ENCODE results near the gene EME1.
"Not testable (repeated sequence)": the region's sequence is repeated elsewhere in the genome, so short reads cannot be mapped to it uniquely, and the experiment has no call there.

Gene EME1, protein sequence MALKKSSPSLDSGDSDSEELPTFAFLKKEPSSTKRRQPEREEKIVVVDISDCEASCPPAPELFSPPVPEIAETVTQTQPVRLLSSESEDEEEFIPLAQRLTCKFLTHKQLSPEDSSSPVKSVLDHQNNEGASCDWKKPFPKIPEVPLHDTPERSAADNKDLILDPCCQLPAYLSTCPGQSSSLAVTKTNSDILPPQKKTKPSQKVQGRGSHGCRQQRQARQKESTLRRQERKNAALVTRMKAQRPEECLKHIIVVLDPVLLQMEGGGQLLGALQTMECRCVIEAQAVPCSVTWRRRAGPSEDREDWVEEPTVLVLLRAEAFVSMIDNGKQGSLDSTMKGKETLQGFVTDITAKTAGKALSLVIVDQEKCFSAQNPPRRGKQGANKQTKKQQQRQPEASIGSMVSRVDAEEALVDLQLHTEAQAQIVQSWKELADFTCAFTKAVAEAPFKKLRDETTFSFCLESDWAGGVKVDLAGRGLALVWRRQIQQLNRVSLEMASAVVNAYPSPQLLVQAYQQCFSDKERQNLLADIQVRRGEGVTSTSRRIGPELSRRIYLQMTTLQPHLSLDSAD

DNA sequence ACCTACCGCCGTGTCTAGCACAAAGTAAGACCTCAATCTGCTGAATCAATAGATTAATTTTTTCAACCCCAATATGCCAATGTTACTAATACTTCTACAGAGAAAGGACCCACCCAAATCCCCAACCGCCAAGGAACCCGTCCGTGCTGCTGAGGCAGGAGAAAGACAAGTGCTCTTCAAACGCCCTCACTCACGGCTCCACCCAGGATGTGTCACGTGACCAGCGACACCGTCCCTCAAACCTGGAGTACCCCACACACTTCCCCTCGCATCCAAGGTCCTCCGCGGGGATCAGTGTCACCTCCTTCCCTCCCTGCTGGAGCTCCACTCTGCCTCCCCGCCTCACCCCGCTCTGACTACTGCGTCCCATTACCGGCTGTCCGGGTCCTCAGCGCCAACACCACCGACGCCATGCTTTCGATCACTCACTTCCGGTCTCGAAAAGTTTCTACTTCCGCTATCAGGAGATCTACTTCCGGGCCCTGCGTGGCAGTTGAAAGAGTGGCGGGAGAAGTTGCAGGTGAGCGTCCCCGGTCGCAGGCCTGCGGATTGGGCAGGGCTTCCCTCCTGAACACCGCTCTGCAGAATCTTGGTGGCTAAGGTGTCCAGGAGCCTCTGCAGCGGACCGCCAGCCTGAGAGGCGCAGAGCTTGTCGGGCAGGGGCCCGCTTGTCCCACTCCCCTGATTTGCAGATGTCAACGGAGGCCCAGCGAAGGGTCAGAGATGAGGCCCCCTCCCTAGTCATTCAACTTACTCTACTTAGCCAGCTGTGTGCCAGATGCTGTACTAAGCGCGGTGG lies at the start of gene EME1, which contains the start of gene MRPL27:
EME1 (plus strand) TSS at position 472 of the 799 bp plus-strand sequence. CDS start 1,980 bp downstream, outside the sequence.
MRPL27 (minus strand) TSS at position 427 of the 799 bp plus-strand sequence; CDS start at position 413, 14 bp downstream.
- peak; percentile 55 for DNase-seq (ENCODE audit: low read depth)

DNA sequence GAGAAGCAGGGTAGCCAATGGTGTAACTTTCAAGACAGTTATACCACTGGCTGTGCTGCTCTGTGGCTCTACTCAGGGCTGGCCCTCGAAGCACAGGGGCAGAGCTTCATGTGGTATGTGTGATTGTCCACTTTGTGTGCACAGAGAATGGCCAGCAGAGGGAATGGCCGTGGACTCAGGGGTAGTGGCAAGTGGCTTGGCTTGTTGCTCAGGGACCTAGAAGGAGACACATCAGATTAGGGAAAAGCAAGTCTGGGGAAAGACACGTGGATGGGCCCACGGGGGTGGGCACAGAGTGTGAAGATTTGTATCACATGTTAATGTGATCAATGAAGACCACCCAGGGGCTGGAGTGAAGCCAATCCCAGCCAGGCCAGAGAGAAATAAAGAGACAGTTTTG lies 47.1 kb upstream of the EME1 start:
- no peak for DNase-seq (ENCODE audit: low read depth)

DNA sequence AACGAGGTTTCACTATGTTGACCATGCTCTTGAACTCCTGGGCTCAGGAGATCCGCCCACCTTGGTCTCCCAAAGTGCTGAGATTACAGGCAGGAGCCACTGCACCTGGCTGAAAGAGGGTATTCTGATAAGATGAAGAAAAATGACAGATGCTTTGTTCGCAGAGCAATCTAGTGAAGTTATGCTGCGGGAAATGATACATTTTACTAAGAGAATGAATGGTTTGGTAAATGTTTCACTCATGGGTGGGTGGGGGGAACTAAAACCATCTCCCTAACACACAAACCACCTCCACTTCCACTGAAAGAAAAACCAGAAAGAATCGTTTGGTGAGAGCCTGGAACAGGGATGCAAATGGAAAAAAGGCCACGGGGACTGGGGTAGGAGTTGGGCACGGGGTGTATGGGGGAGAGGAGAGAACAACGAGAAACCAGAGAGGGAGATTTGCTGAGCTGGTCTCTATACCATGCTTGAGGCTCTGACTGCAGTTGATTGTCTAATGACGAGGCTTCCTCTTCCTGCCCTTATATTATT lies 46.1 kb upstream of the EME1 start:
- no peak for DNase-seq (ENCODE audit: low read depth)

GRCh38 chr17:50328363-50329325 lies 44.4 kb upstream of the EME1 start:
- no peak for DNase-seq (ENCODE audit: low read depth)

- no peak for DNase-seq (ENCODE audit: low read depth)
These were observed 43.3 kb upstream of the EME1 start for GRCh38 chr17:50329716-50330115.

DNA sequence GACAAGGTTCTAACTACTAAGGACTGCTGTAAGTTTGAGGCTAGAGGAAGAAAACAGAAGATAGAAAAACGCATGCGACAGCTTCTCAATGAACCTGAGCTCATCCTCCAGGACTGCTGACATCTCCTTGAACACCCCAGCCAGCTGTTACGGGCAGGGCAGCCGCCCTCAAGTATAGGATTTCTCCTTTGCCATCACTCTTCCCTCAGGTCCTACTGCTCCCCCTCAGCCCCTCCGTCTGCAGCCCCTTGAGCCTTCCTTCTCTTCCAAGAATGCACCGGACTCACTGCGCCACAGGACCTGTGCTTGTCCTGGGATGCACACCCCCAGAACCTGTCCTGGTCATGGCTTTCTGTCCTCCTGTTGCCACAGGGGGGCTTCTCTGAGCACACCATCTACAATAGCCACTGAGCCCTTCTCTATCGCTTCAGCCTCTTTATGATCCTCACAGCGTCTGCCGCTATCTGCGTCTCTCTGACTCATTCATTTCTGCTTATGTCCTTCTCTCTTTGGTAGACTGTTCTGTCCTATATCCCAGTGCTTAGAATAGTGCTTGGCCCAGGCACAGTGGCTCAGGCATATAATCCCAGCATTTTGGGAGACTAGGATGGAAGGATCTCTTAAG lies 42.8 kb upstream of the EME1 start:
- DNase-seq (ENCODE audit: low read depth): no peak

DNA sequence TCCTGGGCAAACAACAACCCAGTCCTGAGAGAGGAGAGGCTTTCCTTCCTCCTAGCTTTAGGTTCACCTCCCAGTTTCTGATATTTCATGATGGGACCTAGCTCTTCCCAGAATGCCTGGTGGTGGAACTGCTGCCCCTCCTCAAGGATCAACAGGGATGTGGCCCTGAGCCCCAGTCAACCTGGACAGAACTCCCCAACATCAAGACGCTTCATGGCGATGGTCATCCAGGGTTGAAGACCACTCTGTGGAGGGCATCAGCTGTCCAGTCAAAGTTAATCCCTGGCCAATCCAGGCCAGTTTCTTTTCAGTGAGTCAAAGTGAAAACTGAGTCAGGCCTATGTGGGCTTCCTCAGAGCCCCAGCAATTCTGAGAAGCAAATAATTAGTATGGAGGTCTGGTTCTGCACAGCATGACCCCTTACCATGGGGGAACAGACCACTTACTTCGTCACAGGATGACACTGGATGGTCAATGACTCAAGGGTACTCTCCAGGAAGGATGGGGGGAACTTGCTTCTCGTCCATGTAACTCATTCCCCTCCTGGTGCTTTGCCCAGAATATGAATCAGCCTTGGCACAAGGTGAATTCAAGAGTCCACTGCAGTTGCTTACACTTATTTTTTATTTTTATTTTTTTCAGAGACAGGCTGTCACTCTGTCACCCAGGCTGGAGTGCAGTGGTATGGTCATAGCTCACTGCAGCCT lies 41.8 kb upstream of the EME1 start:
- peak; percentile 78 for DNase-seq (ENCODE audit: low read depth)

DNA sequence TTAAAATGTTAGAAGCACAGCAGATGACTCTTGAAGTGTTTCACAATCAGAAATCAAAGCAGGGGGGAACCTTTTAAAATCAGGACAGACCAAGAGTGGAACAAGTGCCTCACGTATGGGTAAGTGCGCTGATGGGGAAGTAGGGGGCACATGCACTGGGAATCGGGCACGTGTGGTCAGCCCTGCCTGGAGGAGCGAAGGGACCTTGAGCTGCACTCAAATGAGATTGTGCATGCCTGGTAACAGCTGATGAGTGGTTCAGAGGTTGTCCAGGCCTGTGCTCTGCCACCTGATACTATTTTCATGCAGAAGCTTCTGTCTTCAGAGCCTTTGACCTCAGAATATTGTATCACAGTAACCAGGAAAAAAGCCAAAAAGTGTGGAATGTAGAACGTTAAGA lies 40.8 kb upstream of the EME1 start:
- no peak for DNase-seq (ENCODE audit: low read depth)

DNA sequence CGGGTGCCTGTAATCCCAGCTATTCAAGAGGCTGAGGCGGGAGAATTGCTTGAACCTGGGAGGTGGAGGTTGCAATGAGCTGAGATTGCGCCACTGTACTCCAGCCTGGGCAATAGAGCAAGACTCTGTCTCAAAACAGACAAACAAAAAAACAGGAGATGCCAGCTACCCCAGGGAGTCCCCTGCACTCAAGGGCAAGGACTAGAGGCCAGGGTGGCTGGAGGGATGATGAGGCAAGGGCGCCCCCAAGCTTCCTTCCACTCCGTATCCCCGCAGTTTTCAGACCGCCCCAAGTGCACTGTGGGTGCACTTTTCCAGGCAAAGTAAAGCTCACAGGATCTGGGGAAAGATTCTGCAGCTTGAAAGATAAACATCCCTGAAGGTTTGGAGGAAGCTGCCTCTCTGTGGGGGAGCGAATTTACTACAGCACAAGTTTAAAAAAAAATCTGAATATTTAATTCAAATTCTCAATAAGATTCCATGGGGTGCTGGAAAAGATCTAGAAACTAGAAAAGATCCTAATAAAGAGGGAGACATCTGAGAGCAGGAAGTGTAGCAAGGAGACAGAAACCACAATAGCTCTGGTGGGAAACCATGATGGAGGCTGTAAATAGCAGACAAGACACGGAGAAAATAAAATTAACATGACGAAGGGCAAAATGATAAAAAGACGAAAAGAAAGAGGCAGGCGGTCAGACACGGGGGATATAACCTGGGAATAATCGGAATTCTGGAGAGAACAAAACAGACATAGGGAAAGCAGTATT lies 39.6 kb upstream of the EME1 start:
- DNase-seq (ENCODE audit: low read depth): not testable (repeated sequence)

GRCh38 chr17:50337956-50338355 lies 35.1 kb upstream of the EME1 start:
- DNase-seq (ENCODE audit: low read depth): no peak

GRCh38 chr17:50338645-50339044 lies 34.4 kb upstream of the EME1 start:
- DNase-seq (ENCODE audit: low read depth): no peak

- DNase-seq (ENCODE audit: low read depth): no peak
These were observed 33.6 kb upstream of the EME1 start for GRCh38 chr17:50339381-50339780.

GRCh38 chr17:50344731-50345365 lies 28.2 kb upstream of the EME1 start:
- DNase-seq (ENCODE audit: low read depth): no peak

DNA sequence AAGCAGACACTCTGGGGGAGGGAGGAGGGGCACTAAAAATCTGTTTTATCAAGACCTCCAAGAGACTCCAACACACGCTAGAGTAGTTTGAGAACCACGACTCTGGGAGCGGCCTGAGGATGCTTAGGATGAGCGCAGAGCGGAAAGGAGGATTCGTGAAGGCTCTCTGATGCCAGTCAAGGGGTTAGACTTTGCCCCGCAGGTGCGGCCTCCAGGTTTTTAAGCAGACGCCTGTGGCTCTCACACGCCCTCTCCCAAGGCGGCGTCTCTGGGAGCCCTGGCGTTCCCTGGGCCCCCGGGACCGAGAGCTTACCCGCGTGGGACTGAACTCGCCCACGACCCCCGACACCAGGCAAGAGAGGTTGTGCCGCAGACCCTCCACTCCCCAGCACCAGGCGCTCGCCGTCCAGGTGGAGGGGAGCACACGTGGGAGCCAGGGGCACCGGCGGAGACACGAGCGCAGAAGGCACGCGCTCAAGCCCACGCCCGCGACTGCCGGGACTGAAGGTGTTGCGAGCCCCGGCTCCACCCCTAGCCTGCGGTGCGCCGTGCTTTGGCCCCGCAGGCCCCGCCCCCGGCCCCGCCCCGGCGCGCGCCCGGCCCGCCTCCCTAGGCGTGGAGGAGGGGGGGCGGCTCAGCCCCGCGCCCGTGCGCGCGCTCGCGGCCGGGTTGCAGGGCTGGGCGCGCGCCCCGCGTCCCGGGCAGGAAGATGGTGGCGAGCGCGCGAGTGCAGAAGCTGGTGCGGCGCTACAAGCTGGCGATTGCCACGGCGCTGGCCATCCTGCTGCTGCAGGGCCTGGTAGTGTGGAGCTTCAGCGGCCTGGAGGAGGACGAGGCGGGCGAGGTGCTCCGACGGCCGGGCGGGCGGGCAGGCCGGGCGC lies 27.4 kb upstream of the EME1 start, which contains the start of gene XYLT2:
XYLT2 (plus strand) TSS at position 695 of the 881 bp plus-strand sequence; CDS start at position 710, 15 bp downstream.
- DNase-seq (ENCODE audit: low read depth): no peak

DNA sequence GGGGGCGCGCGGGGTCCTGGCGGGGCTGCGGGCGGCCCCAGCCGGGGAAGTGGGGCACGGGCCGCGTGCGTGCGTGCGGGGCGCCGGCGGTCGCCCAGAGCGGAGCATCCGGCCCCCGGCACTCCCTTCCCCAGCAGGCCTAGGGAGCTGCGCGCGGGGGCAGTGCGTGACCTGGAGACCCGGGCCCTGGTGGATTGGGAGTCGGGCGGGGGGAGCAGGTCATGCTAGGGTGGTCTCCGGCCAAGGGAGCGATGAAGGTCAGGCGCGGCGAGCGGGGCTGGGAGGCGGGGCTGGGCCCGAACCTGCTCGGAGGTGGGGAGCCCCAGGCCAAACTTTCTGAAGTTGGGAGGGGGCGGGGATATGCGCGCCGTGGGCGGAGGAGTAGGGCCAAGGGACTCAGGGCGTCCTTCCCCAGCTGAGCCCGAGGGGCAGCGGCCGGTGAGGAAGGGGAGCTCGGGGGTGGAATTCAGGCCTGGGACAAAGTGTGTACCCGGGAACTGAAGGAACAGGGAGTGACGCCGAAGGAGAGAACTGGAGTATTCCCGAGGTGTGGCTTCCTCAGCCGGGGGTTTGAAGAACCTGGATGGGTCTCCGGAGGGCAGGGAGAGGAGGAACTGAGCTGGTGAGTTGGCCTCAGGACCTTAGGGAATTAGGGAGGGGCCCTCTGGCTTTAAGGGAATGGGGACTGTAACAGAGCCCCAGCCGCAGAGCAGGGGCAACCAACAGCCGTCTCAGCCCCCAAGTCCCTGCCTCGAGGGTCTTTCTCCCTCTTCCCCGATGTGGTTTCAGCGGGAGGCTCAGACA lies 26.5 kb upstream of the EME1 start:
- DNase-seq (ENCODE audit: low read depth): no peak

- no peak for DNase-seq (ENCODE audit: low read depth)
These were observed 25.7 kb upstream of the EME1 start for GRCh38 chr17:50347117-50347893.
